A673 (cell line): ENCODE data around the gene PRIMPOL.
"Not testable (repeated sequence)": the region's sequence is repeated elsewhere in the genome, so short reads cannot be mapped to it uniquely, and the experiment has no call there.

Experiments
- CTCF ChIP-seq: fragments of 300-800, 200-600 bp; sonication (generic); conservative IDR thresholded peaks from 2 replicates; pipeline ENCODE4 v1.5.1; 2017; ENCODE audit warnings: low read depth, mild to moderate bottlenecking, antibody characterized with exemption, low read length, moderate library complexity, mixed read lengths
- EZH2 ChIP-seq: fragments of 200-600 bp; sonication (generic); IDR thresholded peaks from 2 replicates; pipeline ENCODE4 v1.6.1; 2017; ENCODE audit warnings: borderline replicate concordance, low read depth, mild to moderate bottlenecking, mixed read lengths, antibody characterized with exemption, low read length; ENCODE audit not compliant: poor library complexity, severe bottlenecking

- not testable (repeated sequence) for TF ChIP-seq CTCF, EZH2
These were observed 42.1 kb upstream of the PRIMPOL start for GRCh38 chr4:184607429-184607828.
